ENCODE data around the gene VPS26C. TPM values are rescaled to one million over a fixed set of nuclear protein-coding genes. Genes with fewer than 3 reads are reported as not detected.

VPS26C gene
- total and polyA plus RNA-seq, 7 donors: 29.6 to 78.2 (median 51.4) TPM

GRCh38 chr21:37188825-37189224 lies 78.3 kb downstream of the VPS26C start:
- ATAC-seq (no peak), DNase-seq (no peak)
- WGBS, 3 donors: 95 to 97% (median 97%) methylated on average over 1 of the region's 1 CpG
- Histone ChIP-seq H3K36me3 (ENCODE audit: insufficient read depth in 1 of 2, low read depth in 1 of 2) (peaks cover 5 to 71% of the 10 kb centered on the region in 2 donors), H3K4me1 (no peaks in the 10 kb centered on the region), H3K27ac (no peak overlapping the region), H3K27me3 (ENCODE audit: insufficient read depth in 3 of 3, low read length in 2 of 3) (no peaks in the 10 kb centered on the region), H3K9me3 (no peaks in the 10 kb centered on the region), H3K4me3 (no peak overlapping the region)
- TF ChIP-seq CTCF (IDR thresholded peaks at IDR 0.05): no peak
- intact Hi-C loops (cut with DNase I): loop anchor here in 1 of 2 donors (10.0 kb wide), 1 partner anchor 276 kb away; no protein-coding TSS in a partner anchor

GRCh38 chr21:37186983-37187382 lies 80.2 kb downstream of the VPS26C start:
- 77 to 81% (median 81%) methylated on average over 2 of the region's 2 CpGs for WGBS, 3 donors
- Histone ChIP-seq H3K27ac (no peak overlapping the region), H3K27me3 (ENCODE audit: insufficient read depth in 3 of 3, low read length in 2 of 3) (no peaks in the 10 kb centered on the region), H3K4me3 (no peak overlapping the region), H3K36me3 (ENCODE audit: insufficient read depth in 1 of 2, low read depth in 1 of 2) (peaks cover 5 to 66% of the 10 kb centered on the region in 2 donors), H3K9me3 (no peaks in the 10 kb centered on the region), H3K4me1 (no peaks in the 10 kb centered on the region)
- ATAC-seq (no peak), DNase-seq (no peak)
- intact Hi-C loops (cut with DNase I): loop anchor here in 1 of 2 donors (10.0 kb wide), 1 partner anchor 278 kb away; no protein-coding TSS in a partner anchor
- no peak for TF ChIP-seq CTCF (IDR thresholded peaks at IDR 0.05)

GRCh38 chr21:37184784-37185593 lies 82.1 kb downstream of the VPS26C start:
- TF ChIP-seq CTCF (IDR thresholded peaks at IDR 0.05): no peak
- H3K27me3 ChIP-seq (ENCODE audit: insufficient read depth in 3 of 3, low read length in 2 of 3): no peaks in the 10 kb centered on the region
- no peak overlapping the region for H3K27ac ChIP-seq
- no peak for ATAC-seq
- H3K4me3 ChIP-seq: no peak overlapping the region
- H3K9me3 ChIP-seq: no peaks in the 10 kb centered on the region
- 91 to 95% (median 93%) methylated on average over 9 of the region's 9 CpGs for WGBS, 3 donors
- H3K4me1 ChIP-seq: peaks cover 7% of the 10 kb centered on the region
- intact Hi-C loops (cut with DNase I): loop anchor here in 1 of 2 donors (10.0 kb wide), 1 partner anchor 280 kb away; no protein-coding TSS in a partner anchor
- peaks cover 5 to 49% of the 10 kb centered on the region in 2 donors for H3K36me3 ChIP-seq (ENCODE audit: insufficient read depth in 1 of 2, low read depth in 1 of 2)
- DNase-seq: no peak

DNA sequence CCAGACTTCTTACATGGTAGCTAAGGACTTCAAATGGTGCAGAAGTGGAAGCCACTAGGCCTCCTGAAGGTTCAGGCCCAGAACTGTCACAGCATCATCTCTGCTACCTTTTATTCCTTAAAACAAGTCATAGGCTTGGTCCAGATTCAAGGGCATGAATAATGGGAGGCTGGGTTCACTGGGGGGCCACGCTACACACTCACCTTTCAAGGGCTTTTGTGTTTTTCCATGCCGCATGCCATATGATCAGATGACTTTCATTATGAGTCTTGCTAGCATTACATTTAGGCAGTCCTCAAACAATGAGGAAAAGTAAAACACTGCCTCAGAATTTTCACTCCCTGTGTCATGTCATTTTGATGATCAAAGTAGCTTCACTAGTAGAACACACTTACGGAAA lies 83.4 kb downstream of the VPS26C start:
- no peak for ATAC-seq
- H3K9me3 ChIP-seq: no peaks in the 10 kb centered on the region
- DNase-seq: no peak
- peaks cover 4 to 42% of the 10 kb centered on the region in 2 donors for H3K36me3 ChIP-seq (ENCODE audit: insufficient read depth in 1 of 2, low read depth in 1 of 2)
- WGBS, 3 donors: 95 to 98% (median 97%) methylated on average over 3 of the region's 3 CpGs
- TF ChIP-seq CTCF (IDR thresholded peaks at IDR 0.05): no peak
- H3K27ac ChIP-seq: no peak overlapping the region
- peaks cover 7% of the 10 kb centered on the region for H3K4me1 ChIP-seq
- intact Hi-C loops (cut with DNase I): loop anchor here in 1 of 2 donors (10.0 kb wide), 1 partner anchor 281 kb away; no protein-coding TSS in a partner anchor
- no peak overlapping the region for H3K4me3 ChIP-seq
- no peaks in the 10 kb centered on the region for H3K27me3 ChIP-seq (ENCODE audit: insufficient read depth in 3 of 3, low read length in 2 of 3)

Data from psoas muscle (tissue), 8 donors.